Measurements from ENCODE around the gene FXYD7. TPM values are rescaled to one million over a fixed set of nuclear protein-coding genes. Genes with fewer than 3 reads are reported as not detected.
A peak's percentile ranks its signal among the peaks of the same experiment; 100 is the strongest.

Gene FXYD7
- polyA plus RNA-seq, 3 donors, result 0.16 TPM; not detected in 2

DNA sequence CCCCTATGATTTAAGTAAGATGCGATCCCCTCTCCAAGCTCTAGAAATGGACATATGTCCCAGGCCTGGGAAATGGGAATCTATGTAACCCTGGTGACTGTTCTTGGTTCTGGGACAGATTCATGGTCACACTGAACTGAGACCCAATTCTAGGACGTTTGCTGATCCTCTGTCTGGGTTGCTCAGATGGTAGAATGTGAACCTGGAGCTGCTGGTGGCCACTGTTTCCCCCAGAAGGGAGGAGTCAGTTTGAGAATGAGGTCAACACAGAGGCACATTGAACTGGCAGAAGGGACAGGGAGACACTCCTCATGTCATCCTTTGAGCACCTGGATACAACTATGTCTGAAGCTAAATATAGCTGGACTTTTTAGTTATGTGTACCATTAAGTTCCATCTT is 56.4 kb downstream of the FXYD7 start:
- WGBS (ENCODE audit: insufficient coverage), result 30% methylated on average over 1 of the region's 2 CpGs
- peaks cover 0 to 5% (median 0%) of the 10 kb centered on the region in 7 donors for H3K9me3 Mint-ChIP-seq

DNA sequence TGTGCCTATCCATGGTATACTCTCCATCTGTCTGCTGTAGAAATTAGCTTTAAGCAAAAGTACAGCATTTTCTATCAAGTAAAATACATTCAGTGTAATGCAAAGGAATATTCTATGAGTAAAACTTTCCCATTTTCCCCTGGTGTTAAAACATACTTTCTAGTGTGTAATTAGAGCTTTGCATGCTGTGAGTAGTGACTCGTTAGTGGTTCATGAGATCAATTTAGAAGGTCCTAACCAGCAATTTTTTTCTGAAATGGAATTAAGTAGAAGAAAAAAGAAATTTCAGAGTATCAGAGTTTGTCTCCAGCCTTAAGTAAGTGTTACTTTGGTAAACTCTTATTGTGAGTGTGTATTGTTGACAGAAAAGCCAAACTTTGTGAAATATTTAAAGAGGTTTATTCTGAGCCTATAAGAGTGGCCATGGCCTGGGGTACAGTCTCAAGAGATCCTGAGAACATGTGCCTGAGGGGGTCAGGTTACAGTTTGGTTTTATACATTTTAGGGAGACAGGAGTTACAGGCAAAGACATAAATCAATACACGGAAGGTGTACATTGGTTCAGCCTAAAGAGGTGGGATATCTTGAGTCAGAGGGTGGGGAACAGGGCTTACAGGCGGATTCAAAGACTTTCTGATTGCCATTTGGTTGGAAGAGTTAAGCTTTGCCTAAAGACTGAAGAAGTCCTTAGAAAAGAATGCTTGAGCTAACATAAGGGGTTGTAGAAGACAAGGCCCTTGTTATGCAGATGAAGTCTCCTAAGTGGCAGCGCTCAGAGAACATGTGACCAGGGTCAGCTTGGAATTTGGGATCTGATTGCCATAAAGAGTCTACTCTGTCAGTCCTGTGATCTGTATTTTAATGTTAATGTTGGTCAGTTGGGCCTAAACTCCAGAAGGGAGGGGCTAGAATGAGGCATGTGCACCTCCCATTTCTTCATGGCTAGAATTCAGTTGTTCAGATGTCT is 60.0 kb downstream of the FXYD7 start:
- 100% methylated on average over 4 of the region's 4 CpGs for WGBS (ENCODE audit: insufficient coverage)
- Histone ChIP-seq H3K4me2 (replicated peaks; ENCODE audit: extremely low read depth, low read length, poor library complexity, severe bottlenecking) (no peak overlapping the region), H3K27me3 (ENCODE audit: control insufficient read depth in 2 of 2, insufficient read depth in 2 of 2, low read length in 2 of 2) (peaks cover 0 to 3% of the 10 kb centered on the region in 2 donors), H3K36me3 (replicated peaks in 1 of 2; ENCODE audit: control insufficient read depth in 1 of 2, insufficient read depth in 2 of 2, low read length in 2 of 2) (no peaks in the 10 kb centered on the region), H3K9ac (ENCODE audit: insufficient read depth, low read length, poor library complexity, severe bottlenecking) (no peak overlapping the region), H3K9me3 (replicated peaks in 1 of 2; ENCODE audit: control insufficient read depth in 1 of 2, insufficient read depth in 1 of 2, low read length in 2 of 2) (no peaks in the 10 kb centered on the region), H3K4me3 (replicated peaks in 1 of 3; ENCODE audit: low read depth in 2 of 3, low read length in 3 of 3) (no peak overlapping the region), H4K20me1 (ENCODE audit: insufficient read depth, low read length) (no peaks in the 10 kb centered on the region), H2AFZ (ENCODE audit: insufficient read depth, low read depth, low read length, poor library complexity, severe bottlenecking) (no peak overlapping the region), H3K4me1 (ENCODE audit: control insufficient read depth in 1 of 2, insufficient read depth in 2 of 2, low read length in 2 of 2) (peaks cover 31 to 33% of the 10 kb centered on the region in 2 donors), H3K27ac (ENCODE audit: low read depth in 1 of 2, low read length in 2 of 2) (no peak overlapping the region), H3K79me2 (ENCODE audit: insufficient read depth, low read length) (no peaks in the 10 kb centered on the region)
- H3K4me1 Mint-ChIP-seq, result peaks cover 38% of the 10 kb centered on the region
- peak overlapping the region in 1 of 7 donors; percentile 48 for H3K27ac Mint-ChIP-seq
- H3K27me3 Mint-ChIP-seq (ENCODE audit: low read depth in 3 of 3), result peaks cover 0 to 3% (median 3%) of the 10 kb centered on the region in 3 donors
- no peak for DNase-seq
- H3K4me3 Mint-ChIP-seq, result no peak overlapping the region
- intact Hi-C loops (cut with micrococcal nuclease), result loop anchor here in 1 of 2 donors (10.0 kb wide), 1 partner anchor 62 kb away; the partner anchor contains the start of gene USF2
- peaks cover 0 to 2% of the 10 kb centered on the region in 2 donors for H3K36me3 Mint-ChIP-seq
- peaks cover 0 to 5% (median under 1%) of the 10 kb centered on the region in 7 donors for H3K9me3 Mint-ChIP-seq
- TF ChIP-seq, protein P1, sequence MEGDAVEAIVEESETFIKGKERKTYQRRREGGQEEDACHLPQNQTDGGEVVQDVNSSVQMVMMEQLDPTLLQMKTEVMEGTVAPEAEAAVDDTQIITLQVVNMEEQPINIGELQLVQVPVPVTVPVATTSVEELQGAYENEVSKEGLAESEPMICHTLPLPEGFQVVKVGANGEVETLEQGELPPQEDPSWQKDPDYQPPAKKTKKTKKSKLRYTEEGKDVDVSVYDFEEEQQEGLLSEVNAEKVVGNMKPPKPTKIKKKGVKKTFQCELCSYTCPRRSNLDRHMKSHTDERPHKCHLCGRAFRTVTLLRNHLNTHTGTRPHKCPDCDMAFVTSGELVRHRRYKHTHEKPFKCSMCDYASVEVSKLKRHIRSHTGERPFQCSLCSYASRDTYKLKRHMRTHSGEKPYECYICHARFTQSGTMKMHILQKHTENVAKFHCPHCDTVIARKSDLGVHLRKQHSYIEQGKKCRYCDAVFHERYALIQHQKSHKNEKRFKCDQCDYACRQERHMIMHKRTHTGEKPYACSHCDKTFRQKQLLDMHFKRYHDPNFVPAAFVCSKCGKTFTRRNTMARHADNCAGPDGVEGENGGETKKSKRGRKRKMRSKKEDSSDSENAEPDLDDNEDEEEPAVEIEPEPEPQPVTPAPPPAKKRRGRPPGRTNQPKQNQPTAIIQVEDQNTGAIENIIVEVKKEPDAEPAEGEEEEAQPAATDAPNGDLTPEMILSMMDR (IDR thresholded peaks at IDR 0.05), result no peak

More for the DNA sequence above, 56.4 kb downstream of the FXYD7 start:
- H3K4me1 Mint-ChIP-seq, result peaks cover 8% of the 10 kb centered on the region
- Histone ChIP-seq H3K4me3 (replicated peaks in 1 of 3; ENCODE audit: low read depth in 2 of 3, low read length in 3 of 3) (no peak overlapping the region), H3K36me3 (replicated peaks in 1 of 2; ENCODE audit: control insufficient read depth in 1 of 2, insufficient read depth in 2 of 2, low read length in 2 of 2) (no peaks in the 10 kb centered on the region), H3K4me2 (replicated peaks; ENCODE audit: extremely low read depth, low read length, poor library complexity, severe bottlenecking) (no peak overlapping the region), H4K20me1 (ENCODE audit: insufficient read depth, low read length) (no peaks in the 10 kb centered on the region), H3K79me2 (ENCODE audit: insufficient read depth, low read length) (no peaks in the 10 kb centered on the region), H3K4me1 (ENCODE audit: control insufficient read depth in 1 of 2, insufficient read depth in 2 of 2, low read length in 2 of 2) (peaks cover 8% of the 10 kb centered on the region in 2 donors), H3K9ac (ENCODE audit: insufficient read depth, low read length, poor library complexity, severe bottlenecking) (no peak overlapping the region), H2AFZ (ENCODE audit: insufficient read depth, low read depth, low read length, poor library complexity, severe bottlenecking) (no peak overlapping the region), H3K27me3 (ENCODE audit: control insufficient read depth in 2 of 2, insufficient read depth in 2 of 2, low read length in 2 of 2) (peaks cover 0 to 3% of the 10 kb centered on the region in 2 donors), H3K9me3 (replicated peaks in 1 of 2; ENCODE audit: control insufficient read depth in 1 of 2, insufficient read depth in 1 of 2, low read length in 2 of 2) (no peaks in the 10 kb centered on the region), H3K27ac (ENCODE audit: low read depth in 1 of 2, low read length in 2 of 2) (no peak overlapping the region)
- no peaks in the 10 kb centered on the region for H3K36me3 Mint-ChIP-seq
- H3K4me3 Mint-ChIP-seq, result no peak overlapping the region
- peaks cover 0 to 4% (median 3%) of the 10 kb centered on the region in 3 donors for H3K27me3 Mint-ChIP-seq (ENCODE audit: low read depth in 3 of 3)
- intact Hi-C loops (cut with micrococcal nuclease), result loop anchor here in 1 of 2 donors (10.0 kb wide), 1 partner anchor 145 kb away; the partner anchor contains the start of gene FFAR1
- DNase-seq, result no peak
- peak overlapping the region in 1 of 7 donors; percentile 36 for H3K27ac Mint-ChIP-seq
- TF ChIP-seq, protein P1 (IDR thresholded peaks at IDR 0.05), result no peak

Small RNAs within 50 kb of the gene (small RNA-seq; reads per million reads assigned to genes)
- not detected for gene AC020907.2 (ENCODE audit: insufficient read length, low read depth)

Other genes starting within 250 kb of the FXYD7 start
- gene ZNF30, start 216.4 kb upstream of the FXYD7 start, polyA plus RNA-seq, result 1 to 10 TPM in 1 of 3 donors, under 1 TPM in 2; 0.13 to 1.7 (median 0.29) TPM
- 1 to 10 TPM; 1.3 to 3.3 (median 1.7) TPM for gene ZNF792, start 179.0 kb upstream of the FXYD7 start, polyA plus RNA-seq
- 10 to 100 TPM in 2 of 3 donors, 1 to 10 TPM in 1; 9.3 to 73.9 (median 15.1) TPM for gene GRAMD1A, start 142.9 kb upstream of the FXYD7 start, polyA plus RNA-seq
- under 1 TPM in 2 of 3 donors, not detected in 1; 0.08 to 0.68 TPM for gene SCN1B, start 112.8 kb upstream of the FXYD7 start, polyA plus RNA-seq
- under 1 TPM in 1 of 3 donors, not detected in 2; 0.05 TPM for gene HPN, start 101.5 kb upstream of the FXYD7 start, polyA plus RNA-seq
- not detected for gene FXYD3, start 27.4 kb upstream of the FXYD7 start, polyA plus RNA-seq
- gene LGI4, start 8.2 kb upstream of the FXYD7 start, polyA plus RNA-seq, result 1 to 10 TPM in 1 of 3 donors, not detected in 2; 1.1 TPM
- gene FXYD1, start 4.4 kb upstream of the FXYD7 start, polyA plus RNA-seq, result under 1 TPM in 2 of 3 donors, not detected in 1; 0.25 to 0.74 TPM
- gene FXYD5, start 11.5 kb downstream of the FXYD7 start, polyA plus RNA-seq, result 100 to 1,000 TPM; 204 to 673 (median 312) TPM
- not detected for gene FAM187B, start 85.5 kb downstream of the FXYD7 start, polyA plus RNA-seq
- gene LSR, start 105.7 kb downstream of the FXYD7 start, polyA plus RNA-seq, result under 1 TPM in 2 of 3 donors, not detected in 1; 0.08 to 0.17 TPM
- 100 to 1,000 TPM in 1 of 3 donors, 1 to 10 TPM in 2; 2.7 to 248 (median 5.0) TPM for gene USF2, start 125.7 kb downstream of the FXYD7 start, polyA plus RNA-seq
- gene HAMP, start 139.3 kb downstream of the FXYD7 start, polyA plus RNA-seq, result under 1 TPM in 1 of 3 donors, not detected in 2; 0.25 TPM
- not detected for gene MAG, start 148.9 kb downstream of the FXYD7 start, polyA plus RNA-seq
- 1 to 10 TPM in 1 of 3 donors, under 1 TPM in 2; 0.24 to 4.8 (median 0.88) TPM for gene CD22, start 185.9 kb downstream of the FXYD7 start, polyA plus RNA-seq
- under 1 TPM in 1 of 3 donors, not detected in 2; 0.04 TPM for gene FFAR1, start 204.6 kb downstream of the FXYD7 start, polyA plus RNA-seq
- gene FFAR3, start 215.2 kb downstream of the FXYD7 start, polyA plus RNA-seq, result 10 to 100 TPM in 1 of 3 donors, 1 to 10 TPM in 2; 1.2 to 17.9 (median 1.2) TPM
- gene GPR42, start 227.8 kb downstream of the FXYD7 start, polyA plus RNA-seq, result 1 to 10 TPM in 1 of 3 donors, under 1 TPM in 1, not detected in 1; 0.17 to 2.9 TPM

All from CD14-positive monocyte (primary cell).